GM21528 (cell line): Measurements from ENCODE around the gene ZNF423.

Experiments used
- ATAC-seq: cut with Tn5 transposase; IDR thresholded peaks from one replicate; pipeline ENCODE4 v1.9.1; 2021; ENCODE audit warnings: mild to moderate bottlenecking, moderate library complexity; ENCODE audit not compliant: unreplicated experiment, low FRiP score

ZNF423 gene

GRCh38 chr16:49635009-49635350, 220.9 kb downstream of the ZNF423 start:
- ATAC-seq: no peak

GRCh38 chr16:49634235-49635008, 221.5 kb downstream of the ZNF423 start:
- ATAC-seq: no peak

- no peak for ATAC-seq
Measured at GRCh38 chr16:49632795-49633184, 223.1 kb downstream of the ZNF423 start.

GRCh38 chr16:49632086-49632794, 223.7 kb downstream of the ZNF423 start:
- ATAC-seq: no peak

GRCh38 chr16:49631187-49632041, 224.5 kb downstream of the ZNF423 start:
- ATAC-seq: no peak

- ATAC-seq: no peak
Measured at GRCh38 chr16:49630783-49631182, 225.1 kb downstream of the ZNF423 start.

GRCh38 chr16:49629851-49630250, 226.1 kb downstream of the ZNF423 start:
- ATAC-seq: no peak

GRCh38 chr16:49628148-49628547, 227.8 kb downstream of the ZNF423 start:
- no peak for ATAC-seq

- ATAC-seq: no peak
Measured at GRCh38 chr16:49625311-49626065, 230.4 kb downstream of the ZNF423 start.

- ATAC-seq: no peak
Measured at GRCh38 chr16:49623501-49624266, 232.2 kb downstream of the ZNF423 start.

- no peak for ATAC-seq
Measured at GRCh38 chr16:49622421-49623402, 233.2 kb downstream of the ZNF423 start.

GRCh38 chr16:49622084-49622390, 233.9 kb downstream of the ZNF423 start:
- no peak for ATAC-seq

GRCh38 chr16:49621241-49622083, 234.4 kb downstream of the ZNF423 start:
- no peak for ATAC-seq

- no peak for ATAC-seq
Measured at GRCh38 chr16:49620869-49621240, 235.1 kb downstream of the ZNF423 start.

GRCh38 chr16:49620158-49620868, 235.6 kb downstream of the ZNF423 start:
- no peak for ATAC-seq

- ATAC-seq: no peak
Measured at GRCh38 chr16:49619811-49620157, 236.1 kb downstream of the ZNF423 start.

GRCh38 chr16:49618955-49619354, 237.0 kb downstream of the ZNF423 start:
- ATAC-seq: no peak
